ENCODE data around the gene KCNJ6.
"Not testable (repeated sequence)": the region's sequence is repeated elsewhere in the genome, so short reads cannot be mapped to it uniquely, and the experiment has no call there.

The KCNJ6 gene

GRCh38 chr21:37712569-37712934 is 203.7 kb downstream of the KCNJ6 start:
- H3K36me3 Mint-ChIP-seq (ENCODE audit: insufficient read depth); H3K4me3 Mint-ChIP-seq; H3K27ac Mint-ChIP-seq (ENCODE audit: low read depth); ATAC-seq (replicated peaks; ENCODE audit: extremely low read depth, poor library complexity, severe bottlenecking); H3K4me1 Mint-ChIP-seq; DNase-seq (ENCODE audit: low spot score in 2 of 2); H3K9me3 Mint-ChIP-seq: not testable (repeated sequence)
- H3K27me3 Mint-ChIP-seq, result peaks cover 62% of the 10 kb centered on the region

GRCh38 chr21:37711836-37712568 is 204.3 kb downstream of the KCNJ6 start:
- DNase-seq (ENCODE audit: low spot score in 2 of 2), result no peak
- H3K27ac Mint-ChIP-seq (ENCODE audit: low read depth), result no peak overlapping the region
- no peak for ATAC-seq (replicated peaks; ENCODE audit: extremely low read depth, poor library complexity, severe bottlenecking)

GRCh38 chr21:37711286-37711829 is 204.9 kb downstream of the KCNJ6 start:
- Mint-ChIP-seq H3K4me3 (no peak overlapping the region), H3K36me3 (ENCODE audit: insufficient read depth) (no peaks in the 10 kb centered on the region), H3K27ac (ENCODE audit: low read depth) (no peak overlapping the region), H3K9me3 (no peaks in the 10 kb centered on the region), H3K4me1 (no peaks in the 10 kb centered on the region), H3K27me3 (peaks cover 50% of the 10 kb centered on the region)
- ATAC-seq (replicated peaks; ENCODE audit: extremely low read depth, poor library complexity, severe bottlenecking) (no peak), DNase-seq (ENCODE audit: low spot score in 2 of 2) (no peak)

More at GRCh38 chr21:37711836-37712568, 204.3 kb downstream of the KCNJ6 start:
- no peak overlapping the region for H3K4me3 Mint-ChIP-seq
- no peaks in the 10 kb centered on the region for H3K9me3 Mint-ChIP-seq
- no peaks in the 10 kb centered on the region for H3K36me3 Mint-ChIP-seq (ENCODE audit: insufficient read depth)
- no peaks in the 10 kb centered on the region for H3K4me1 Mint-ChIP-seq
- peaks cover 56% of the 10 kb centered on the region for H3K27me3 Mint-ChIP-seq

GRCh38 chr21:37710546-37711285 is 205.5 kb downstream of the KCNJ6 start:
- DNase-seq (ENCODE audit: low spot score in 2 of 2) (no peak), ATAC-seq (replicated peaks; ENCODE audit: extremely low read depth, poor library complexity, severe bottlenecking) (no peak)
- Mint-ChIP-seq H3K9me3 (no peaks in the 10 kb centered on the region), H3K4me3 (no peak overlapping the region), H3K4me1 (no peaks in the 10 kb centered on the region), H3K27ac (ENCODE audit: low read depth) (no peak overlapping the region), H3K36me3 (ENCODE audit: insufficient read depth) (no peaks in the 10 kb centered on the region), H3K27me3 (peaks cover 49% of the 10 kb centered on the region)

GRCh38 chr21:37704751-37705150 is 211.5 kb downstream of the KCNJ6 start:
- Mint-ChIP-seq H3K9me3 (no peaks in the 10 kb centered on the region), H3K27ac (ENCODE audit: low read depth) (no peak overlapping the region), H3K36me3 (ENCODE audit: insufficient read depth) (no peaks in the 10 kb centered on the region), H3K27me3 (peaks cover 21% of the 10 kb centered on the region), H3K4me1 (no peaks in the 10 kb centered on the region), H3K4me3 (no peak overlapping the region)
- ATAC-seq (replicated peaks; ENCODE audit: extremely low read depth, poor library complexity, severe bottlenecking) (no peak), DNase-seq (ENCODE audit: low spot score in 2 of 2) (no peak)

GRCh38 chr21:37702241-37702640 is 214.0 kb downstream of the KCNJ6 start:
- DNase-seq (ENCODE audit: low spot score in 2 of 2) (no peak), ATAC-seq (replicated peaks; ENCODE audit: extremely low read depth, poor library complexity, severe bottlenecking) (no peak)
- Mint-ChIP-seq H3K27ac (ENCODE audit: low read depth) (no peak overlapping the region), H3K4me3 (no peak overlapping the region), H3K27me3 (peaks cover 9% of the 10 kb centered on the region), H3K4me1 (no peaks in the 10 kb centered on the region), H3K9me3 (no peaks in the 10 kb centered on the region), H3K36me3 (ENCODE audit: insufficient read depth) (no peaks in the 10 kb centered on the region)

- Mint-ChIP-seq H3K4me1 (no peaks in the 10 kb centered on the region), H3K27me3 (peaks cover 24% of the 10 kb centered on the region), H3K36me3 (ENCODE audit: insufficient read depth) (no peaks in the 10 kb centered on the region), H3K27ac (ENCODE audit: low read depth) (no peak overlapping the region), H3K9me3 (no peaks in the 10 kb centered on the region), H3K4me3 (no peak overlapping the region)
- ATAC-seq (replicated peaks; ENCODE audit: extremely low read depth, poor library complexity, severe bottlenecking), result no peak
- DNase-seq (ENCODE audit: low spot score in 2 of 2), result no peak
These were observed 215.5 kb downstream of the KCNJ6 start for GRCh38 chr21:37700641-37701202.

GRCh38 chr21:37699024-37699775 is 217.1 kb downstream of the KCNJ6 start:
- Mint-ChIP-seq H3K4me3 (no peak overlapping the region), H3K27ac (ENCODE audit: low read depth) (no peak overlapping the region), H3K9me3 (no peaks in the 10 kb centered on the region), H3K27me3 (peaks cover 37% of the 10 kb centered on the region), H3K4me1 (no peaks in the 10 kb centered on the region), H3K36me3 (ENCODE audit: insufficient read depth) (no peaks in the 10 kb centered on the region)
- DNase-seq (ENCODE audit: low spot score in 2 of 2) (no peak), ATAC-seq (replicated peaks; ENCODE audit: extremely low read depth, poor library complexity, severe bottlenecking) (no peak)

GRCh38 chr21:37696936-37697335 is 219.3 kb downstream of the KCNJ6 start:
- no peak for ATAC-seq (replicated peaks; ENCODE audit: extremely low read depth, poor library complexity, severe bottlenecking)
- Mint-ChIP-seq H3K9me3 (no peaks in the 10 kb centered on the region), H3K4me3 (no peak overlapping the region), H3K27me3 (peaks cover 48% of the 10 kb centered on the region), H3K36me3 (ENCODE audit: insufficient read depth) (no peaks in the 10 kb centered on the region), H3K27ac (ENCODE audit: low read depth) (no peak overlapping the region), H3K4me1 (no peaks in the 10 kb centered on the region)
- no peak for DNase-seq (ENCODE audit: low spot score in 2 of 2)

GRCh38 chr21:37695111-37695510 is 221.1 kb downstream of the KCNJ6 start:
- Mint-ChIP-seq H3K36me3 (ENCODE audit: insufficient read depth) (no peaks in the 10 kb centered on the region), H3K4me1 (no peaks in the 10 kb centered on the region), H3K4me3 (no peak overlapping the region), H3K9me3 (no peaks in the 10 kb centered on the region), H3K27me3 (peaks cover 48% of the 10 kb centered on the region), H3K27ac (ENCODE audit: low read depth) (no peak overlapping the region)
- no peak for ATAC-seq (replicated peaks; ENCODE audit: extremely low read depth, poor library complexity, severe bottlenecking)
- DNase-seq (ENCODE audit: low spot score in 2 of 2), result no peak

- peaks cover 26% of the 10 kb centered on the region for H3K27me3 Mint-ChIP-seq
- no peak for ATAC-seq (replicated peaks; ENCODE audit: extremely low read depth, poor library complexity, severe bottlenecking)
- H3K4me3 Mint-ChIP-seq, result no peak overlapping the region
- no peaks in the 10 kb centered on the region for H3K36me3 Mint-ChIP-seq (ENCODE audit: insufficient read depth)
- H3K9me3 Mint-ChIP-seq, result no peaks in the 10 kb centered on the region
- H3K4me1 Mint-ChIP-seq, result no peaks in the 10 kb centered on the region
- DNase-seq (ENCODE audit: low spot score in 2 of 2), result no peak
- H3K27ac Mint-ChIP-seq (ENCODE audit: low read depth), result no peak overlapping the region
These were observed 227.2 kb downstream of the KCNJ6 start for GRCh38 chr21:37688952-37689659.
